DOHH2 (cell line): Measurements from ENCODE around the gene FOXN1.
"Not testable (repeated sequence)": the region's sequence is repeated elsewhere in the genome, so short reads cannot be mapped to it uniquely, and the experiment has no call there.

ENCODE experiments used
- EZH2phosphoT487 ChIP-seq: fragments of 200-600 bp; sonication (generic); IDR thresholded peaks from 2 replicates; pipeline ENCODE4 v1.6.1; 2017; ENCODE audit warnings: borderline replicate concordance, mild to moderate bottlenecking, antibody characterized with exemption, low read length, moderate library complexity, mixed read lengths
- TF ChIP-seq, protein P1 (sequence below): fragments of 200-600 bp; sonication (generic); IDR thresholded peaks from one replicate; pipeline ENCODE4 v1.5.1; 2014; ENCODE audit warnings: antibody characterized with exemption, mild to moderate bottlenecking, low read depth, low read length; ENCODE audit not compliant: poor library complexity, severe bottlenecking

- TF ChIP-seq, protein P1, sequence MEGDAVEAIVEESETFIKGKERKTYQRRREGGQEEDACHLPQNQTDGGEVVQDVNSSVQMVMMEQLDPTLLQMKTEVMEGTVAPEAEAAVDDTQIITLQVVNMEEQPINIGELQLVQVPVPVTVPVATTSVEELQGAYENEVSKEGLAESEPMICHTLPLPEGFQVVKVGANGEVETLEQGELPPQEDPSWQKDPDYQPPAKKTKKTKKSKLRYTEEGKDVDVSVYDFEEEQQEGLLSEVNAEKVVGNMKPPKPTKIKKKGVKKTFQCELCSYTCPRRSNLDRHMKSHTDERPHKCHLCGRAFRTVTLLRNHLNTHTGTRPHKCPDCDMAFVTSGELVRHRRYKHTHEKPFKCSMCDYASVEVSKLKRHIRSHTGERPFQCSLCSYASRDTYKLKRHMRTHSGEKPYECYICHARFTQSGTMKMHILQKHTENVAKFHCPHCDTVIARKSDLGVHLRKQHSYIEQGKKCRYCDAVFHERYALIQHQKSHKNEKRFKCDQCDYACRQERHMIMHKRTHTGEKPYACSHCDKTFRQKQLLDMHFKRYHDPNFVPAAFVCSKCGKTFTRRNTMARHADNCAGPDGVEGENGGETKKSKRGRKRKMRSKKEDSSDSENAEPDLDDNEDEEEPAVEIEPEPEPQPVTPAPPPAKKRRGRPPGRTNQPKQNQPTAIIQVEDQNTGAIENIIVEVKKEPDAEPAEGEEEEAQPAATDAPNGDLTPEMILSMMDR: not testable (repeated sequence)
- not testable (repeated sequence) for TF ChIP-seq EZH2phosphoT487
Observed at GRCh38 chr17:28576016-28576415, 69.9 kb downstream of the FOXN1 start.
